Coronary artery (tissue), 2 donors: ENCODE data around the gene TNK1.
"Not testable (repeated sequence)": the region's sequence is repeated elsewhere in the genome, so short reads cannot be mapped to it uniquely, and the experiment has no call there.

Source experiments
- DNase-seq: peaks from one replicate; pipeline ENCODE4 v3.0.0-alpha.2; 2017; ENCODE audit warnings: low spot score
- H3K27ac ChIP-seq, 2 donors: fragments of 200-600 bp; sonication (generic); one replicate each; pipeline ENCODE4 v1.5.1; 2016 to 2019
- H3K4me3 ChIP-seq: fragments of 200-600 bp; sonication (generic); 2 replicates; pipeline ENCODE4 v1.5.1; 2016; ENCODE audit warnings: mild to moderate bottlenecking, moderate library complexity
- CTCF ChIP-seq: fragments of 200-600 bp; sonication (generic); IDR thresholded peaks from one replicate; pipeline ENCODE4 v1.5.1; 2019; ENCODE audit warnings: antibody characterized with exemption

TNK1 gene

DNA sequence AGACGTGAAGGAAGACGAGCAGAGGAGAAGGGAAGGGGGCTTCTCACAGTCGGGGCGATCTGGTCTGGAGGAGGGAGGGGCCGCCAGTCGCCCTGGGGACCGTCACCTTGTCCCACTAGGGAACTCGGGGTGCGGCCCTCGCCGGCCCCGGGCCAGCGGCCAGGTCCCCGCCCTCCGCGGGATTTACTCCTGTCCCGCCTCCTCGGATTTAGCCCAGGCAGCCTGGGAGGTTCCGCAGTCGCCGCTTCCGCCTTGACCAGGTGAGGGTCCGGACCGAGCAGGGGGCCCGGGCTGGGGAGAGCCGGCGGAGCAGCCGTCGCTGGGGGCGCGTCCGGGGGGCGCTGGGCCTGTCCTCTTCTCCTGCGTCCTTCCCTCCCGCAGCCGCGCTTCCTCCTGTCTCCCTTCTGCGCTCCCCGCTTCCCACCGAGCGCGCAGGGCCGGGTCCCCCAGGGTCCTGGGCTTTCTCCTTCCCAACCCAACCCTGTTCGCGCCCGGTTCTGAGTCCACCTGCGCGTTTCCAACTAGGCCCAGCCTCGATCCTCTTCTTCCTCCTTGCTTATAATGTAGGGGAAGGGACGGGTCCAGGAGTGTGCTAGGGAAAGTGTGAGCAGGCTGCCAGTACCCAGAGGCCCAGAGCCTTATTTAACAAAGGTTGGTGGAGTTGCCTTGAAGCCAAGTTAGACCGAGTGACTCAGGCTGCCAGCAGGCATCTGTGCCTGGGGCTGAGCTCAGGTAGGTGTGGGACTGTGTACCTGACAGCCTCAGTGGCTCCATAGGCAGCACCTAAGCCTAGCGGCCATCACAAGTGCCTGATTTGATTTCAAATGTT, at the start of gene TNK1:
TNK1 (plus strand) TSS at position 235 of the 829 bp plus-strand sequence. CDS start 1,838 bp downstream, outside the sequence.
- H3K27ac ChIP-seq, result peak within 1 kb of the TSS in 1 of 2 donors; percentile 26
- TF ChIP-seq CTCF, result no peak
- no peak for DNase-seq
- H3K4me3 ChIP-seq, result peak within 1 kb of the TSS; percentile 79

- TF ChIP-seq CTCF, result no peak
- Histone ChIP-seq H3K4me3 (no peak overlapping the region), H3K27ac (no peak overlapping the region)
- no peak for DNase-seq
Measured at GRCh38 chr17:7332111-7332510, 48.8 kb upstream of the TNK1 start.

DNA sequence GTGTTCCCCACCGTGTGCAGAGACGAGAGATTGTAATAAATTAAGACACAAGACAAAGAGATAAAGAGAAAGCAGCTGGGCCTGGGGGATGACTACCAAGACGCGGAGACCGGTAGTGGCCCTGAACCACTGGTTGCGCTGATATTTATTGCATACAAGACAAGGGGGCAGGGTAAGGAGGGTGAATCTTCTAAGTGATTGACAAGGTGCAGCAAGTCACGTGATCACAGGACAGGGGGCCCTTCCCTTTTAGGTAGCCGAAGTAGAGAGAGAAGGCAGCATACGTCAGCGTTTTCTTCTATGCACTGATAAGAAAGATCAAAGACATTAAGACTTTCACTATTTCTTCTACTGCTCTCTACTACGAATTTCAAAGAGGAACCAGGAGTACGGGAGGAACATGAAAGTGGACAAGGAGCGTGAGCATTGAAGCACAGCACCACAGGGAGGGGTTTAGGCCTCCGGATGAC, 48.3 kb upstream of the TNK1 start:
- H3K27ac ChIP-seq, DNase-seq, H3K4me3 ChIP-seq: not testable (repeated sequence)

DNA sequence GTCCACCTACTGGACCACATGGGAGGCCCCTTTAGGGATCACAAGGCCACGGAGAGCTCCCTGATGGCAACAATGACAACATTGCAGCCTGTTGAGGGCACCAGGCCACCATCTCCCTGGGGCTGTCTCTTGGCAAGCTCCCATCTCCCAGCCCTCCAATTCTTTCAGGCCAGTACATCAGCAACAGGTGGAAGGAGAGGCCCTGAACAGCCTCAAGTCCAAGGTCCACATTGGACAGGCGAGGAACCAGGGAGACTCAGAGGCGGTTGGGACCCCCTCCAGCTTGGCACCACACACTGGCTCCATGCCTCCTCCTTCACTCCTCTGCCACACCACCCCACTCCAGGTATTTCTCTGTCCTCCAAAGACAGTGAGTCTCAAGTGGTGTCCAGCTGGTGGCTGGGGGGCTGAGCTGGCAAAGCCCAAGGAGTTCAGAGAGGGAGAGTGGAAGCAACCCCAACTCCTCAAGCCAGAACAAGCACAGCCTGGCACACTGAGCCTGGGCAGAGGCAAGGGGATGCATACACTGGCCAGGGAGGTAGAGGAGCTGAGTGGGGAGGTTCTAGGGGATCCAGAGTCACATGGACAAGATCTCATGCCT, 45.9 kb upstream of the TNK1 start:
- DNase-seq, result no peak
- no peak for TF ChIP-seq CTCF

DNA sequence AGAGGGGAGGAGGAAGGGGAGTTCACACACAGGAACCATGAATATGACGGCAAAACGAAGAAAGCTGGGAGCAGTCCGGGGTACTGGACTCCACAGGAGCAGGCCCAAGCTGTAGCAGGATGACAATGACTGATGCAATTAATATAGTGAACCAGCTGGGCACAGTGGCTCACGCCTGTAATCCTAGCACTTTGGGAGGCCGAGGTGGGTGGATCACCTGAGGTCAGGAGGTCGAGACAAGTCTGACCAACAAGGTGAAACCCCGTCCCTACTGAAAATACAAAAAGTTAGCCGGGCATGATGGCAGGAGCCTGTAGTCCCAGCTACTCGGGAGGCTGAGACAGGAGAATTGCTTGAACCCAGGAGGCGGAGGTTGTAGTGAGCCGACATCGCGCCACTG, 45.1 kb upstream of the TNK1 start:
- not testable (repeated sequence) for DNase-seq, H3K27ac ChIP-seq, H3K4me3 ChIP-seq

More for the DNA sequence above, 45.9 kb upstream of the TNK1 start:
- Histone ChIP-seq H3K4me3 (no peak overlapping the region), H3K27ac (no peak overlapping the region)

DNA sequence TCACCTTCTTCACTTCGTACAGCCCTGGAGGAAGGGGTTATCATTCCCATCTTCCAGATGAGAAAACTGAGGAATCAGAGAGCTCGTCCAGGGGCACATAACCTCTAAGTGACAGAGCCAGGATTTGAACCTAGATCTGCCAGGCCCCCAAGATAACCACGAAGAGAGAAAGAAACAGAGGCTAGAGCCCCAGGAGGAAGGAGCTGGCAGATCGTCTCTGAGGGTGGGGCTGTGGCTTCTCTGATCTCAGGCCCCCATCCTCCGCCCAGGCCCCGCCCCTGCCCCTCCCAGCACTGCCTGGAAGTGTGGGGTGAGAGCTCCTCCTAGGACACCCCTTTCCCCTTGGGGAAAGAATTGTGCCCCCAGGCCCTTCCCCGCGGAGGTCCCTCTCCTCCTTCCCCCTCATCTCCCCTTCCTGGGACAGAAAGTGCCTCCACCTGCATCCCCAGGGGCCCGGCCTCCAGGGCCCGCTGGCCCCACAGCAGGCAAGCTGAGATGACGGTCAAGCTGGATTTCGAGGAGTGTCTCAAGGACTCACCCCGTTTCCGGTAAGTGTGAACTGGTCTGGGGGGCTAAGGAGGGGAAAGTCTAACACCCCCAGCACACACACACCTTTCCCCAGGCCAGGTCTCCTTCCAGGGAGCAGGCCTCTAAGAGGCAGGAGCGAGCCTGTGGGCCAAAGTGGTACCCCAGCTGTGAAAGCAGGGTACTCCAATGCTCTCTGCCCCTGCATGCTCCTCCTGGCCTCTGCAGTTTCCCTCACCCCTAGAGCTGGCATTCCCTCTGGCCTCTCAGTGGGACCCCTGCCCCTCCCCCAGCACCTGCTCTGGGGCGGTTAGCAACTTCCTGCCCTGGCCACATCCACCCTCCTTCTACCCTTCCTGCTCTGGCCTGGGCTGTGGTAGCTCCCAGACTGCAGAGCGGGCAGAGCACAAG, 44.4 kb upstream of the TNK1 start, which contains the start of gene ACAP1:
ACAP1 (plus strand) TSS at position 290 of the 936 bp plus-strand sequence; CDS start at position 496, 206 bp downstream.
- Histone ChIP-seq H3K4me3 (no peak within 1 kb of the TSS), H3K27ac (no peak within 1 kb of the TSS)
- no peak for DNase-seq
- TF ChIP-seq CTCF, result no peak

DNA sequence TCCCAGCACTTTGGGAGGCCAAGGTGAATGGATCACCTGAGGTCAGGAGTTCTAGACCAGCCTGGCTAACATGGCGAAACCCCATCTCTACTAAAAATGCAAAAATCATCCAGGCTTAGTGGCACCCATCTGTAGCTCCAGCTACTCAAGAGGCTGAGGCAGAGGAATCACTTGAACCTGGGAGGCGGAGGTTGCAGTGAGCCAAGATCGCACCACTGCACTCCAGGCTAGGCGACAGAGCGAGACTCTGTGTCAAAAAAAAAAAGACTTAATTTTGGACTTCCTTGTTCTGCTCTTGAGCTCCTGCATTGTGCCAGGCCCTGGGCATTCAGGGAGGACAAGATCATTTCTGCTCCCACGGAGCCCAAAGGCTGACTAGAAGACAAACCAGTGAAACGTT, 43.3 kb upstream of the TNK1 start:
- not testable (repeated sequence) for DNase-seq, H3K27ac ChIP-seq, H3K4me3 ChIP-seq

DNA sequence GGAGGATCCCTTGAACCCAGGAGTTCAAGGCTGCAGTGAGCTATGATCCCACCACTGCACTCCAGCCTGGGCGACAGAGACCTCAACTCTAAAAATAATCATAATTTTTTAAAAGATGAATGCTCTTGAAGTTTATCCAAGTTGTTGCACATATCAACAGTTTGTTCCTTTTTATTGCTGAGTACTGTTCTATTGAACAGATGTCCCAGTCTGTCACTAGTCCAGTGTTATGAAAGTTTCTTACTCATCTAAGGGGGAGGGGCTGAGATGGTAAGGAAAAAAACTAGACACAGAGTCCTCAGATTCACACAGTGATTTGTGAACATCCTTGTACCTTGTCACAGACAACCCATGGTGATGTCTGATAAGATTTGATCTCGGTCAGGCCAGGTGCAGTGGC, 40.7 kb upstream of the TNK1 start:
- no peak overlapping the region for H3K4me3 ChIP-seq
- TF ChIP-seq CTCF, result no peak
- no peak for DNase-seq
- no peak overlapping the region for H3K27ac ChIP-seq
